HEK293 (cell line): Measurements from ENCODE around the gene CLIP4.

ENCODE experiments used
- CTCF ChIA-PET: fragments of 350-600 bp; formaldehyde crosslinking; extraction: SDS; loops from one replicate; lab custom pipeline; 2021; ENCODE audit warnings: antibody characterized with exemption; lab: Yijun Ruan, JAX
- POLR2A ChIA-PET: fragments of 300-600 bp; formaldehyde crosslinking; extraction: SDS; loops from one replicate; lab custom pipeline; 2020; ENCODE audit warnings: antibody characterized with exemption, inconsistent platforms; lab: Yijun Ruan, JAX
- H3K27ac ChIP-seq: fragments of 200-500 bp; sonication (Bioruptor generic); 2 replicates; pipeline ENCODE4 v1.5.1; 2014; ENCODE audit warnings: low read depth, low read length, control low read depth, inconsistent platforms; ENCODE audit errors: extremely low read depth
- H3K36me3 ChIP-seq, 2 experiments: fragments of 200-500 bp in 1 of 2; sonication (Bioruptor generic) in 1 of 2; 1 replicate in 1 of 2; 2 replicates in 1 of 2; pipeline ENCODE4 v1.5.1; 2014 to 2017; ENCODE audit warnings: inconsistent platforms in 2 of 2, low read length in 2 of 2; ENCODE audit not compliant: control insufficient read depth in 2 of 2, insufficient read depth in 1 of 2
- H3K4me1 ChIP-seq: fragments of 200-500 bp; sonication (Bioruptor generic); 2 replicates; pipeline ENCODE4 v1.5.1; 2014; ENCODE audit warnings: mild to moderate bottlenecking, low read length, inconsistent platforms; ENCODE audit not compliant: control insufficient read depth, insufficient read depth
- H3K4me3 ChIP-seq: 2 replicates; pipeline ENCODE4 v1.5.1; 2011; ENCODE audit warnings: low read depth, mild to moderate bottlenecking, control low read depth, low read length, moderate library complexity
- H3K9me3 ChIP-seq: fragments of 200-500 bp; sonication (Bioruptor generic); 2 replicates; pipeline ENCODE4 v1.5.1; 2014; ENCODE audit warnings: low read depth, low read length, inconsistent platforms; ENCODE audit not compliant: control insufficient read depth, insufficient read depth
- CTCF ChIP-seq: fragments of 450-650 bp; formaldehyde crosslinking; IDR thresholded peaks from 2 replicates; pipeline ENCODE4 v1.5.1; 2016; ENCODE audit warnings: missing biosample characterization, missing genetic modification characterization
- GLI2 ChIP-seq: fragments of 450-650 bp; formaldehyde crosslinking; IDR thresholded peaks from 2 replicates; pipeline ENCODE4; 2017; ENCODE audit warnings: missing biosample characterization, missing genetic modification characterization, low read depth, borderline replicate concordance
- KLF7 ChIP-seq: fragments of 450-650 bp; formaldehyde crosslinking; IDR thresholded peaks from 2 replicates; pipeline ENCODE4 v1.5.1; 2016; ENCODE audit warnings: missing biosample characterization, missing genetic modification characterization, borderline replicate concordance
- MYNN ChIP-seq: fragments of 450-650 bp; formaldehyde crosslinking; IDR thresholded peaks from 2 replicates; pipeline ENCODE4 v1.5.1; 2016; ENCODE audit warnings: missing biosample characterization, missing genetic modification characterization, borderline replicate concordance
- OVOL3 ChIP-seq: fragments of 450-650 bp; formaldehyde crosslinking; IDR thresholded peaks from 2 replicates; pipeline ENCODE4 v1.5.1; 2016; ENCODE audit warnings: missing biosample characterization, missing genetic modification characterization
- PRDM10 ChIP-seq: fragments of 450-650 bp; formaldehyde crosslinking; IDR thresholded peaks from 2 replicates; pipeline ENCODE4 v1.5.1; 2016; ENCODE audit warnings: missing biosample characterization, missing genetic modification characterization
- SALL2 ChIP-seq: fragments of 450-650 bp; formaldehyde crosslinking; IDR thresholded peaks from 2 replicates; pipeline ENCODE4 v1.5.0; 2017; ENCODE audit warnings: missing biosample characterization, mild to moderate bottlenecking, missing genetic modification characterization, borderline replicate concordance
- SCRT1 ChIP-seq: fragments of 450-650 bp; formaldehyde crosslinking; IDR thresholded peaks from 2 replicates; pipeline ENCODE4 v1.5.1; 2016; ENCODE audit warnings: missing biosample characterization, missing genetic modification characterization, borderline replicate concordance
- SP2 ChIP-seq: fragments of 450-650 bp; formaldehyde crosslinking; IDR thresholded peaks from 2 replicates; pipeline ENCODE4 v1.5.1; 2016; ENCODE audit warnings: missing biosample characterization, missing genetic modification characterization
- ZBTB6 ChIP-seq: fragments of 450-650 bp; formaldehyde crosslinking; IDR thresholded peaks from 2 replicates; pipeline ENCODE4 v1.5.1; 2017; ENCODE audit warnings: missing biosample characterization, missing genetic modification characterization
- ZIC2 ChIP-seq: fragments of 450-650 bp; formaldehyde crosslinking; IDR thresholded peaks from 2 replicates; pipeline ENCODE4 v1.5.1; 2016; ENCODE audit warnings: missing biosample characterization, missing genetic modification characterization
- ZNF169 ChIP-seq: fragments of 450-650 bp; formaldehyde crosslinking; IDR thresholded peaks from 2 replicates; pipeline ENCODE4 v1.5.1; 2016; ENCODE audit warnings: missing biosample characterization, missing genetic modification characterization
- ZNF202 ChIP-seq: fragments of 450-650 bp; formaldehyde crosslinking; IDR thresholded peaks from 2 replicates; pipeline ENCODE4 v1.5.1; 2016; ENCODE audit warnings: missing biosample characterization, missing genetic modification characterization, borderline replicate concordance
- ZNF24 ChIP-seq: fragments of 450-650 bp; formaldehyde crosslinking; IDR thresholded peaks from 2 replicates; pipeline ENCODE4 v1.5.1; 2016; ENCODE audit warnings: missing biosample characterization, missing genetic modification characterization
- ZNF335 ChIP-seq: fragments of 450-650 bp; formaldehyde crosslinking; conservative IDR thresholded peaks from 2 replicates; pipeline ENCODE4 v1.5.1; 2016; ENCODE audit warnings: missing biosample characterization, missing genetic modification characterization
- ZNF341 ChIP-seq: fragments of 450-650 bp; formaldehyde crosslinking; IDR thresholded peaks from 2 replicates; pipeline ENCODE4; 2016; ENCODE audit warnings: low read depth, missing biosample characterization, missing genetic modification characterization
- ZNF433 ChIP-seq: fragments of 450-650 bp; formaldehyde crosslinking; IDR thresholded peaks from 2 replicates; pipeline ENCODE4 v1.5.1; 2016; ENCODE audit warnings: missing biosample characterization, missing genetic modification characterization, low read depth
- ZNF501 ChIP-seq: fragments of 450-650 bp; formaldehyde crosslinking; IDR thresholded peaks from 2 replicates; pipeline ENCODE4 v1.5.1; 2016; ENCODE audit warnings: missing biosample characterization, missing genetic modification characterization
- ZNF513 ChIP-seq: fragments of 450-650 bp; IDR thresholded peaks from 2 replicates; pipeline ENCODE4 v1.5.1; 2018; ENCODE audit warnings: missing biosample characterization, missing genetic modification characterization
- ZNF580 ChIP-seq: fragments of 450-650 bp; formaldehyde crosslinking; IDR thresholded peaks from 2 replicates; pipeline ENCODE4 v1.5.1; 2016; ENCODE audit warnings: missing biosample characterization, missing genetic modification characterization
- ZNF600 ChIP-seq: fragments of 450-650 bp; formaldehyde crosslinking; IDR thresholded peaks from 2 replicates; pipeline ENCODE4 v1.5.1; 2016; ENCODE audit warnings: missing biosample characterization, missing genetic modification characterization
- ZNF660 ChIP-seq: fragments of 450-650 bp; IDR thresholded peaks from 2 replicates; pipeline ENCODE4 v1.5.1; 2018; ENCODE audit warnings: missing biosample characterization, mild to moderate bottlenecking, missing genetic modification characterization
- ZNF704 ChIP-seq: fragments of 450-650 bp; formaldehyde crosslinking; IDR thresholded peaks from 2 replicates; pipeline ENCODE4 v1.5.1; 2016; ENCODE audit warnings: missing biosample characterization, missing genetic modification characterization
- ZNF777 ChIP-seq: fragments of 450-650 bp; formaldehyde crosslinking; IDR thresholded peaks from 2 replicates; pipeline ENCODE4 v1.5.1; 2017; ENCODE audit warnings: missing biosample characterization, missing genetic modification characterization, borderline replicate concordance
- ZSCAN18 ChIP-seq: fragments of 450-650 bp; formaldehyde crosslinking; IDR thresholded peaks from 2 replicates; pipeline ENCODE4 v1.5.1; 2016; ENCODE audit warnings: missing biosample characterization, missing genetic modification characterization
- ZSCAN30 ChIP-seq: fragments of 450-650 bp; IDR thresholded peaks from 2 replicates; pipeline ENCODE4 v1.5.1; 2018; ENCODE audit warnings: missing biosample characterization, mild to moderate bottlenecking, missing genetic modification characterization, moderate library complexity

CLIP4 gene

GRCh38 chr2:29191817-29192216 is 76.6 kb downstream of the CLIP4 start:
- no peak overlapping the region for H3K27ac ChIP-seq
- no peaks in the 10 kb centered on the region for H3K9me3 ChIP-seq
- ChIA-PET CTCF (no interaction called here), POLR2A (no interaction called here)
- TF ChIP-seq GLI2 (no peak), ZNF335 (tag by site-specific recombination) (no peak), SP2 (tag by site-specific recombination) (no peak), ZNF169 (tag by site-specific recombination) (no peak), ZNF600 (tag by site-specific recombination) (no peak), PRDM10 (tag by site-specific recombination) (no peak), ZNF341 (tag by site-specific recombination) (no peak), ZSCAN30 (tag by site-specific recombination) (no peak), ZNF704 (tag by site-specific recombination) (no peak), ZSCAN18 (no peak), ZIC2 (no peak), ZNF202 (tag by site-specific recombination) (no peak), ZNF580 (tag by site-specific recombination) (no peak), ZNF24 (no peak)
- H3K4me3 ChIP-seq: no peak overlapping the region
- no peaks in the 10 kb centered on the region for H3K4me1 ChIP-seq
- H3K36me3 ChIP-seq: peaks cover 0 to 3% of the 10 kb centered on the region in 2 experiments; a peak in 1 of 3 replicates

GRCh38 chr2:29192526-29192925 is 77.3 kb downstream of the CLIP4 start:
- Histone ChIP-seq H3K9me3 (no peaks in the 10 kb centered on the region), H3K36me3 (no peaks in the 10 kb centered on the region), H3K4me1 (no peaks in the 10 kb centered on the region), H3K4me3 (no peak overlapping the region), H3K27ac (no peak overlapping the region)
- ChIA-PET POLR2A (no interaction called here), CTCF (no interaction called here)
- TF ChIP-seq CTCF (tag by site-specific recombination) (no peak), MYNN (tag by site-specific recombination) (no peak), OVOL3 (no peak), ZNF513 (no peak), ZNF433 (tag by site-specific recombination) (no peak), ZBTB6 (tag by site-specific recombination) (no peak), ZNF501 (tag by site-specific recombination) (no peak), ZNF777 (tag by site-specific recombination) (no peak), SCRT1 (tag by site-specific recombination) (no peak), ZNF660 (tag by site-specific recombination) (no peak), KLF7 (tag by site-specific recombination) (no peak), SALL2 (tag by site-specific recombination) (no peak)
